ENCODE data around the gene DPEP3. TPM values are rescaled to one million over a fixed set of nuclear protein-coding genes. Genes with fewer than 3 reads are reported as not detected.
"Not testable (repeated sequence)": the region's sequence is repeated elsewhere in the genome, so short reads cannot be mapped to it uniquely, and the experiment has no call there.

Gene DPEP3
- total RNA-seq, 1 donor from 2014 or later = not detected

GRCh38 chr16:67943619-67944504 lies 36.4 kb downstream of the DPEP3 start, which contains the start of gene LCAT:
LCAT (minus strand) TSS chr16:67944120; CDS start chr16:67944101, 19 bp downstream.
- no peak within 1 kb of the TSS for H3K27ac Mint-ChIP-seq
- no peaks in the 10 kb centered on the region for H3K9me3 Mint-ChIP-seq
- intact Hi-C loops (cut with micrococcal nuclease) = no loop called here
- peaks cover 25% of the 10 kb centered on the region for H3K4me1 Mint-ChIP-seq (ENCODE audit: low read depth)
- H3K4me3 Mint-ChIP-seq = no peak within 1 kb of the TSS
- no peaks in the 10 kb centered on the region for H3K27me3 Mint-ChIP-seq (ENCODE audit: insufficient read depth)
- peaks cover 13% of the 10 kb centered on the region for H3K36me3 Mint-ChIP-seq (ENCODE audit: low read depth)
- DNase-seq (ENCODE audit: low spot score) = no peak

DNA sequence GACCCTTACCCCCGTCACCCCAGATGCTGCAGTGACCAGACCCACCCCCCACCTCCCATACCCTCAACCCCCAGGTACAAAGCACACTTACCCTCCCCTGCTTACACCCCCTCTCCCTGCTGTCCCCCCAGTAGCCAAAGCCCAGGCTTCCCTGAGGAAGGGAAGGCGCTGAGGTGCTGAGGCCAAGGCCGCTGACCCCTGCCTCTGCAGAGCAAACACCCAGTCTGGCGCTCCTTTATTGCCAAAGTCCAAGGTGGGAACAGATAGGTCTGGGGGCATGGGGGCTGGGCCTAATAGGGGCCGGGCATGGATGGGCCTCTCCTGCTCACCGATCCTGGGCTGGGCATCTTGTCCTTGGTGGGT lies 37.1 kb downstream of the DPEP3 start:
- no peak overlapping the region for H3K4me3 Mint-ChIP-seq
- intact Hi-C loops (cut with micrococcal nuclease) = no loop called here
- DNase-seq (ENCODE audit: low spot score) = no peak
- no peaks in the 10 kb centered on the region for H3K27me3 Mint-ChIP-seq (ENCODE audit: insufficient read depth)
- no peaks in the 10 kb centered on the region for H3K9me3 Mint-ChIP-seq
- peaks cover 25% of the 10 kb centered on the region for H3K4me1 Mint-ChIP-seq (ENCODE audit: low read depth)
- no peak overlapping the region for H3K27ac Mint-ChIP-seq
- peaks cover 12% of the 10 kb centered on the region for H3K36me3 Mint-ChIP-seq (ENCODE audit: low read depth)

- H3K9me3 Mint-ChIP-seq = no peaks in the 10 kb centered on the region
- no peak for DNase-seq (ENCODE audit: low spot score)
- intact Hi-C loops (cut with micrococcal nuclease) = no loop called here
- H3K27ac Mint-ChIP-seq = no peak overlapping the region
- H3K36me3 Mint-ChIP-seq (ENCODE audit: low read depth) = peaks cover 9% of the 10 kb centered on the region
- H3K27me3 Mint-ChIP-seq (ENCODE audit: insufficient read depth) = no peaks in the 10 kb centered on the region
- no peak overlapping the region for H3K4me3 Mint-ChIP-seq
- H3K4me1 Mint-ChIP-seq (ENCODE audit: low read depth) = peaks cover 25% of the 10 kb centered on the region
Observed at GRCh38 chr16:67942510-67943255, 37.6 kb downstream of the DPEP3 start.

DNA sequence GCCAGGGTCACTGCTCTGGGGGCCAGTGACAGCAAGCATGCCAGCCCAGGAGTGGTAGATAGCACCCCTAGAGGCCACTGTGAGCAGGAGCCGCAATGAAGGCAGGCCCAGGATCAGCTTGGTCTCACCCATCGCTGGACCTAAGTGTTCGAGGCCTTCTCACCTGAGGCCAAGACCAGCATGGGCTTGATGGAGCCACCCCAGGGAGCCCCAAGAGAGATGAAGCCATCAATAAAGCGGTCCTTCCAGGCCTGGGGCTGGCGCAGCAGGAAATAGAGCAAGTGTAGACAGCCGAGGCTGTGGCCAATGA lies 38.1 kb downstream of the DPEP3 start:
- DNase-seq (ENCODE audit: low spot score) = no peak
- Mint-ChIP-seq H3K4me3 (no peak overlapping the region), H3K9me3 (no peaks in the 10 kb centered on the region), H3K27ac (peak overlapping the region; percentile 55), H3K27me3 (ENCODE audit: insufficient read depth) (no peaks in the 10 kb centered on the region), H3K36me3 (ENCODE audit: low read depth) (peaks cover 11% of the 10 kb centered on the region), H3K4me1 (ENCODE audit: low read depth) (peaks cover 29% of the 10 kb centered on the region)
- intact Hi-C loops (cut with micrococcal nuclease) = no loop called here

DNA sequence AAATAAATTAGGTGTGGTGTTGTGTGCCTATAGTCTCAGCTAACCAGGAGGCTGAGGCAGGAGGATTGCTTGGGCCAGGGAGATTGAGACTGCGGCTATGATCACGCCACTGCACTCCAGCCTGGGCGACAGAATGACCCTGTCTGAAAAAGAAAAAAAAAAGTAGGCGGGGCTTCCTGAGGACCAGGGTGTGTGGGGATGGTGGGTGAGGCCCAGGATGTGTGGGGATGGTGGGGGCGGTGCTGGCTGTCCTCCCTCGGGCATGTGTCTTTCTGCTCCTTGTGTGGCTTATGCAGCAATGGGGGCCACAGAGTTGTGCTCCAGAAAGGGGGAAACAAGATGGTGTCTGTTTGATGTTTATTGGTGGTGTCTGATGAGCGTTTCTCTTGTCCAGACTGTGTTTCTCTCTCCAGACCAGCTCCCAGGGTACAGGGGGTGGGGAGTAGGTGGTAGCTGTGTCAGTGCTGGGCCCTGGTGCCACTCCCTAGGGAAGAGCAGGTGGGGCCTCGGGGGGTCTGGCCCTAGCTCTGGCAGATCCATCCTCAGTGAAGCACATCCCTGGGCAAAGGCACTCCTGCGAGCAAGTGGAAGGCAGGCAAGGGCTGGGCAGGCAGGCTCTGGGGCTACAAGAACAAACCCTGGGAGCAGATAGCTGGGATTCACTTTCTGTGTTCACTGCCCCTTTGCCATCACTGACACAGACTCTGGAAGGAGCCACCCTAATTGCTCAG lies 38.7 kb downstream of the DPEP3 start:
- no peak overlapping the region for H3K4me3 Mint-ChIP-seq
- peaks cover 16% of the 10 kb centered on the region for H3K36me3 Mint-ChIP-seq (ENCODE audit: low read depth)
- intact Hi-C loops (cut with micrococcal nuclease) = no loop called here
- H3K27ac Mint-ChIP-seq = peak overlapping the region; percentile 18
- H3K27me3 Mint-ChIP-seq (ENCODE audit: insufficient read depth) = no peaks in the 10 kb centered on the region
- no peaks in the 10 kb centered on the region for H3K9me3 Mint-ChIP-seq
- no peak for DNase-seq (ENCODE audit: low spot score)
- H3K4me1 Mint-ChIP-seq (ENCODE audit: low read depth) = peaks cover 34% of the 10 kb centered on the region

- Mint-ChIP-seq H3K9me3 (no peaks in the 10 kb centered on the region), H3K27me3 (ENCODE audit: insufficient read depth) (no peaks in the 10 kb centered on the region), H3K4me3 (no peak overlapping the region), H3K4me1 (ENCODE audit: low read depth) (peaks cover 34% of the 10 kb centered on the region), H3K36me3 (ENCODE audit: low read depth) (peaks cover 19% of the 10 kb centered on the region), H3K27ac (peak overlapping the region; percentile 76)
- no peak for DNase-seq (ENCODE audit: low spot score)
- intact Hi-C loops (cut with micrococcal nuclease) = no loop called here
Observed at GRCh38 chr16:67940446-67941089, 39.7 kb downstream of the DPEP3 start.

GRCh38 chr16:67939507-67940445 lies 40.5 kb downstream of the DPEP3 start:
- intact Hi-C loops (cut with micrococcal nuclease) = loop anchor here (5.0 kb wide), 3 partner anchors 143 to 373 kb away; partner anchors contain the start of genes ESRP2, PRMT7 and SLC7A6OS
- DNase-seq (ENCODE audit: low spot score) = no peak
- Mint-ChIP-seq H3K27ac (peak overlapping the region; percentile 76), H3K27me3 (ENCODE audit: insufficient read depth) (no peaks in the 10 kb centered on the region), H3K4me3 (peak overlapping the region; percentile 33), H3K9me3 (no peaks in the 10 kb centered on the region), H3K4me1 (ENCODE audit: low read depth) (peaks cover 42% of the 10 kb centered on the region), H3K36me3 (ENCODE audit: low read depth) (peaks cover 27% of the 10 kb centered on the region)

DNA sequence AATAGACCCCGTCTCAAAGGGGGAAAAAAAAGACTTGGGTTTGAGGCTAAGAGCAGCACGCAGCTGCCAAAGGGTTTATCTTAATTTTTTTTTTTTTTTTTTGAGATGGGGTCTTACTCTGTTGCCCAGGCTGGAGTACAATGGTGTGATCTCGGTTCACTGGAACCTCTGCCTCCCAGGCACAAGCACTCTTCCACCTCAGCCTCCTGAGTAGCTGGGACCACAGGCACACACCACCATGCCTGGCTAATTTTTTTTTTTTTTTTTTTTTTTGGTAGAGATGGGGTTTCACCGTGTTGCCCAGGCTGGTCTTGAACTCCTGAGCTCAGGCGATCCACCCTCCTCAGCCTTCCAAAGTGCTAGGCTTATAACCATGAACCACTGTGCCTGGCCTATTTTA lies 42.6 kb downstream of the DPEP3 start:
- H3K27me3 Mint-ChIP-seq (ENCODE audit: insufficient read depth); DNase-seq (ENCODE audit: low spot score); H3K9me3 Mint-ChIP-seq: not testable (repeated sequence)
- peak overlapping the region; percentile 96 for H3K27ac Mint-ChIP-seq
- peak overlapping the region; percentile 98 for H3K4me3 Mint-ChIP-seq
- intact Hi-C loops (cut with micrococcal nuclease) = loop anchor here (2.0 to 5.0 kb wide), 4 partner anchors 127 to 375 kb away; partner anchors contain the start of genes ESRP2, PRMT7 and SLC7A6OS
- peaks cover 49% of the 10 kb centered on the region for H3K4me1 Mint-ChIP-seq (ENCODE audit: low read depth)
- peaks cover 37% of the 10 kb centered on the region for H3K36me3 Mint-ChIP-seq (ENCODE audit: low read depth)

DNA sequence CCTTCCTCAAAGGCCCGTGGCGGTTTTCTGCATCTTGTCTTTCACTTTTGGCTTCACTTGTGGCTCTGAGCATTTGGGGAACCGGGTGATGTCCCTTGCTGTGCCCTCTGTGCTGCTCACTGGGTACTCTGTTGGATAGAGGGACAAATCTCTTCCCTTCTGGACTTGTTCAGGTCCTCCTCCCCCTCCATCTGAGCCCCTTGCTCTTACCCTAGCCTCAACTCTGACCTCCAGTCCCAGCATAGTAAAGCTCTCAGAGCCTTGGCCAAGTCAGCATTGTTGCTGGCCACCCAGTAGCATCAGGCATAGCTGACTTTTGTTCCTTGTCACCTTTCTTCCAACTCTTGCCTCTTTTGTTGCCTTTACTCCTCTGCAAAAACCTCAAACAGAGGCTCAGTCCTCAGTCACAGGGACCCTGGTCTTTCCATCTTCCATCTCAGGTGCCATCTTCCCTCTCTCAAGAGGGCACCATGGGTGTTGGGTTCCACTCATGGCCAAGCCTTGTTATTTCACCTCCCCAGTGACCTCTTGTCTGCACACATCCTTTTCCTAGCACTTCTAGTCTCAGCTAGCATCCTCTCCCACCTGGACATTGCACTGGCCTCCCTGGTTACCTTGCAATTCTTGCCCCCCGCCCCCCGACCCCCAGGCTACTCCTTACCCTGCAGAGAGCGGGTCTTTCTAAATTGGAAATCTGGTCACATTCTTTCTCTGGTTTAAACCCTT lies 43.3 kb downstream of the DPEP3 start:
- H3K27me3 Mint-ChIP-seq (ENCODE audit: insufficient read depth) = no peaks in the 10 kb centered on the region
- DNase-seq (ENCODE audit: low spot score) = peak; percentile 83
- H3K36me3 Mint-ChIP-seq (ENCODE audit: low read depth) = peaks cover 38% of the 10 kb centered on the region
- peak overlapping the region; percentile 96 for H3K27ac Mint-ChIP-seq
- intact Hi-C loops (cut with micrococcal nuclease) = loop anchor here (1.0 to 5.0 kb wide), 5 partner anchors 128 to 375 kb away; partner anchors contain the start of genes ACD, ESRP2, PARD6A and PRMT7
- H3K4me1 Mint-ChIP-seq (ENCODE audit: low read depth) = peaks cover 46% of the 10 kb centered on the region
- H3K4me3 Mint-ChIP-seq = peak overlapping the region; percentile 98
- no peaks in the 10 kb centered on the region for H3K9me3 Mint-ChIP-seq

DNA sequence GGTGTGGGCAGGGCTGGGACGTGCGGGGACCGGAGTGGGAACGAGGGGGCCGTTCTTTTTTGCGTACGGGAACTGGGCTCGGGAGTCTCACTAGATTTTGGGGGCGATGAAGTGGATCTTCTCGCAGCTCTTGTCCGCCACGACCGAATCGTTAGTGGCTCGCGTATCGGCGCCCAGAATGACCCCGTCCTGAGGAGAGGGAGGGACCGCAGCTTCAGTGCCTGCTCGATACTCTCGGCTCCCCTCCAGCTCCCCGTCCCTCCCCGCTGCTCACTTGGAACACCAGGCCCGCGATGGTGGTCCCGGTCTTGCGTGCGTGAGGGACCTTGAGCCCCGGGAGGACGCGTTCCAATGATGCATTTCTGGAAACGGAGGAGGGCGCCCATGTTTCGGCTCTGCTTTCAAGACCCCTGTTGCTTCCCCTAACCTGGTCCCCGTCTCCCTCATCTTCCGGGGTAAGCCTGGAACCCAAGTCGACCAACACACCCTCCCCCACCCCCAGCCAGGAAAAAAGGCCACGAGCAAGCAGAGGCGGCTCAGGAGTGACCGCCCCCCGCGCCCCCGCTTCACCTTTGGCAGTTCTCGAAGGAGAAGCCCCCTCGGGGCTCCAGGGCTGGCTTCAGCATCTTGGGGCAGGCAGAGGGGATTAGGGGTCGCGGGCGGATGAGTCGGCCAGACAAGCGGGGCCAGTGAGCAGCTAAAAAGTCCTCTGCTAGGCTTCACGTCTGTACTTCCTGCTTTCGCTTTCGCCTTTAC lies 44.0 kb downstream of the DPEP3 start, which contains the start of gene PSMB10:
Gene PSMB10 (minus strand): TSS at position 727 of the 756 bp plus-strand sequence. CDS start 101 bp downstream, at position 626.
- H3K27ac Mint-ChIP-seq = peak within 1 kb of the TSS; percentile 96
- no peak for DNase-seq (ENCODE audit: low spot score)
- peak within 1 kb of the TSS; percentile 98 for H3K4me3 Mint-ChIP-seq
- no peaks in the 10 kb centered on the region for H3K9me3 Mint-ChIP-seq
- peaks cover 37% of the 10 kb centered on the region for H3K36me3 Mint-ChIP-seq (ENCODE audit: low read depth)
- H3K4me1 Mint-ChIP-seq (ENCODE audit: low read depth) = peaks cover 39% of the 10 kb centered on the region
- intact Hi-C loops (cut with micrococcal nuclease) = loop anchor here (1.0 to 5.0 kb wide), 5 partner anchors 128 to 376 kb away; partner anchors contain the start of genes ACD, ESRP2, PARD6A and PRMT7
- no peaks in the 10 kb centered on the region for H3K27me3 Mint-ChIP-seq (ENCODE audit: insufficient read depth)

Measured in activated T-helper 1 cell treated with anti-CD3 and anti-CD28 coated beads, Interleukin-12 subunit alpha, Interleukin-12 subunit beta, Interleukin-2, Interleukin-4 antibody, amounts not matched to agents 30 ng/mL and 10 ng/mL and 1 ng/mL, durations not matched to agents 14 hours and 24 hours and 36 hours (primary cell).